GM18951 (cell line): ENCODE results near the gene HAGHL.

Experiments used
- POLR2A ChIP-seq: IDR thresholded peaks from 4 replicates; pipeline ENCODE4 v1.6.1; 2011; ENCODE audit warnings: mild to moderate bottlenecking; ENCODE audit not compliant: insufficient read length, insufficient read depth; ENCODE audit errors: extremely low read depth
- in situ Hi-C: fragments of 300-500 bp; cut with MboI; formaldehyde crosslinking; loops from one replicate; pipeline ENCODE4 v1.12.0; 2022; ENCODE audit warnings: low sequenced_read_pairs, mixed read lengths, inconsistent platforms; ENCODE audit not compliant: unreplicated experiment

Gene HAGHL

DNA sequence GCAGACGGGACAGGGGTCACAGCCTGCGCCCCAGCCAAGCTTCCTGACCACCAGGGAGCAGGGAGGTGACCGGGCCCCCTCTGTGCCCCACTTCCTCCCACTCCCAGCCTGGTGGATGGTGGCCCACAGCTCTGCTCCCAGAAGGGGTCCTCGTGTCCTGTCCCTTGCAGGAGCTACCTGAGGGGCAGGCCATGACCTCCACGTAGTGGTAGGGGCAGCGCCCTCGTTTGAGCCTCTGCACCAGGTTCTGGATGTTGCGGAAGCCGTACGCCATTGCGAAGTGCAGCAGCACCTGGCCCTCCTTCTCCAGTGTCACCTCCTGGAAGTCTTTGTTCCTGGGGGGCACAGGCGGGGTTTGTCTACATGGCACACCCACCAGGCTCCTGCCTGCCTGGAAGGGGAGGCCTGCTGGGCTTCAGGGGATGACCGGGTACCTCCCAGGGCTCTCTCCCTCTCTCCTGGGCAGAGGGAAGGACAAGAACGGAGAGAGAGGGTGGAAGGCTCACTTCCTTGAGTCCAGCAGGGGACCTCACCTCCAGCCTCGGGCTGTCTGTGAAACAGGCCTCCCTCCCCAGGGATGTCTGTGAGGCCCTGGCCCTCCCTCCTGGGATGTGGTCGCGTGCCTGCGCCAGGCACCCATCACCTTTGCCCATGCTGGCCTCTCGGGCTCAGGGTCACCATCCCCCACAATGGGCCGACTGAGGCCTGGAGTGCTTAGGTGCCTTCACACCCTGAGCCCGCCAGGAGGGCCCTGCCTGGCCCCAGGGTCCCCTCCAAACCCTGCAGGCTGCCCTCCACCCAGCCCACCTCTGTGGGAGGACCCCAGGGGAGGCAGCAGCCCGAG is 4.0 kb downstream of the HAGHL start:
- TF ChIP-seq POLR2A, result no peak
- in situ Hi-C loops, result no loop called here

DNA sequence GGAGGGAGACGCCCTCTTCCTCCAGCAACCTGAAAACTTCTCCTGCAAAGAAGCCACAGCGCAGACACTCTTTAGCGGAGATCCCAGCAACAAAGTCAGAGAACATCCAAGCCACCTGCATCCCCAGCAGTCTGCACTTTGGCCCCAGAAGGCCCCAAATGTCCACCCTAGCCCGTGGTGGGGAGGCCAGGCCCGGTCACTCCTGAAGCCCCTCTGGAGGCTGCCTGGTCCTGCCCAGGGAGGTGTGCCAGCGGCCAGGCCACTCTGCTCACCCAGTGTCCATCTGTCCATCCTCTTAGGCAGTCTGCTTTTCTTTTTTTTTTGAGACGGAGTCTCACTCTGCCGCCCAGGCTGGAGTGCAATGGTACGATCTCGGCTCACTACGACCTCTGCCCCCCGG is 5.4 kb downstream of the HAGHL start:
- in situ Hi-C loops, result no loop called here
- no peak for TF ChIP-seq POLR2A

DNA sequence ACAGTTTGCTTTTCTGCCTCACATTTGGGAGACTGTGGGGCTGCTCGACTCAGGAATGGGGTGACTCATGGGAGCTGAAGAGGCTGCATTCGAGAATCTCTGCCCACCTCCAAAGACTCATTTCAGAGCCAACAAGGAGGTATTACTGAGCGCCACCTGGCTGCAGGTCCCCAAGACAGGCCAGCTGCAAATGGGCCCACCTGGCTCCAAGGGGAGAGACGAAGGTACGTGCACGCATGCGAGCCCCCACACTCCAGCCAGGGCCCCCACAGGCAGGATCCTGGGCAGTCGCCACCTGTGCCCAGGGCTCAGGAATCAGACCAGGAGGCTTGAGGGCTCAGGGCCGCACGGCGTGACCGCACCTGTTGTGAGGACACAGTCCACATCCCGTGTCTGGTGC is 6.0 kb downstream of the HAGHL start:
- TF ChIP-seq POLR2A, result no peak
- in situ Hi-C loops, result no loop called here

DNA sequence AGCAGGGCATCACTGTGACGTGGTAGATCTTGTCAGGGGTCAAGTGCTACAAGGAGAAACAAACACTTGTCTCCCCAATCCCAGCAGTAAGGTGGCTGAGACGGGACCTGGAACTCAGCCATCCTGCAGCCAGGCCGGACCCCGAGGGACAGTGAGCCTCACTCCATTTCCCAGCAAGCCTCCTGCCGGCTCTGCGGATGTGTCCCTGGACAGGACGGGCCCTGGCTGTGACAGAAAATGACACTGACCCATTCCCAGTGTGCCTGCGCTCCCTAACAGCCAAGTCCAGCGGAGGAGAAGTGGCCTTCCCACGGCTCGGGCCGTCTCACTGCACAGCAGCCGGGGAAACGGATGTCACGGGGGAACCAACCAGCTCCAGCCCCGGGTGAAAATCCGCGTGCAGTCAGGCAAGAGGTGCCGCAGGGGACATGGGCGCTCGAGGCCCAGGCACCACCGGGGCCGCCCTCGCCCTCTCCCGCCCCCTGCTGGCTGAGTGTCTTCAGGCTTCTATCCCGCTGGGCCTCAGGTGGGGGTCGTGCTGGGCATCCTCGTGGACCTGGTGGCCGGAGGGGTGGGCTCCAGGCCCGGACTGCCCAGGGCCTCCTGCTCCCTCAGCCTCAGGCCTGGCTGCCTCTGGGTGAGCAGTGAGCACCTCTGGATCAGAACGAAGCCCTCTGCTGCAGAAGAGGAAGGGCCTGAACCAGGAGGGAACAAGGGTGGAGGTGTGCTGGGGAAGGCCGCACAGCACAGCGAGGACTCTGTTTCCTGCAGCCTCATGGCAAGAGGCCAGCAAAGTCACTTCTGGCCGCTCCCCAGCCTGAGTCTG is 6.7 kb downstream of the HAGHL start:
- in situ Hi-C loops, result no loop called here
- no peak for TF ChIP-seq POLR2A

DNA sequence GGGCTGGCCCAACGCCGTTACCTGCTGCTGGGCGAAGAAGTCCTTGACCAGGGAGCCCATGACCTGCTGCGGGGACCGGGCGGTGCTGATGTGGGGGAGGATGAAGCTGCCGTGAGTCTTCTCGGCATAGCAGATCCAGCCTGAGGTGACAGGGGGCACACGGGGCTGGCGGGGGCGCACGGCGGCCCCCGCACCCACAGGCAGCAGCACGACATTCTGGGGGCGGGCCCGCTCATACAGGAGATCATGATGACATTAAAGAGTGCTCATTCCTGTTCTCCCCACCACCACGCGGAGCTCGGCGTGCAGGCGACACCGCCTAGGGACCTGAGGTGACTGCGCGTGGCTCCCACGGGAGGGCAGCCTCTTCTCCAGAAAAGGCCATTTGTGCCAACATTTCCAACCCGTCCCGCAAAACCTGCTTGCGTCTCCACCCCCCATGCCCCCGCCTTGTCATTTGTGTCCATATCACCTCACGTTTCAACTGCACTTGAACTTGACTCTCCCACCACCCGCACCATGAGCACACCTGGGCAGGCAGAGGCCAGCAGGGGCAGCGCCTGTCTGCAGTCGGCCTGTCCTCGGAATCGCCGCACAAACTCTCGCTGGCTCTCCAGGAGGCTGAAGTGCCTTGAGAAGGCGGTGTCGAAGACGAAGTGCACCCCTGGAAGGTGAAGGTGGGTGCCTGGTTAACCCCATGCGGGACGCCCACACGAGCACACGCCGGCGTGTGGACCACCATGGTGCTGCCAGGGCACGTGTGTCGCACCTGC is 7.5 kb downstream of the HAGHL start:
- TF ChIP-seq POLR2A, result no peak
- in situ Hi-C loops, result no loop called here

DNA sequence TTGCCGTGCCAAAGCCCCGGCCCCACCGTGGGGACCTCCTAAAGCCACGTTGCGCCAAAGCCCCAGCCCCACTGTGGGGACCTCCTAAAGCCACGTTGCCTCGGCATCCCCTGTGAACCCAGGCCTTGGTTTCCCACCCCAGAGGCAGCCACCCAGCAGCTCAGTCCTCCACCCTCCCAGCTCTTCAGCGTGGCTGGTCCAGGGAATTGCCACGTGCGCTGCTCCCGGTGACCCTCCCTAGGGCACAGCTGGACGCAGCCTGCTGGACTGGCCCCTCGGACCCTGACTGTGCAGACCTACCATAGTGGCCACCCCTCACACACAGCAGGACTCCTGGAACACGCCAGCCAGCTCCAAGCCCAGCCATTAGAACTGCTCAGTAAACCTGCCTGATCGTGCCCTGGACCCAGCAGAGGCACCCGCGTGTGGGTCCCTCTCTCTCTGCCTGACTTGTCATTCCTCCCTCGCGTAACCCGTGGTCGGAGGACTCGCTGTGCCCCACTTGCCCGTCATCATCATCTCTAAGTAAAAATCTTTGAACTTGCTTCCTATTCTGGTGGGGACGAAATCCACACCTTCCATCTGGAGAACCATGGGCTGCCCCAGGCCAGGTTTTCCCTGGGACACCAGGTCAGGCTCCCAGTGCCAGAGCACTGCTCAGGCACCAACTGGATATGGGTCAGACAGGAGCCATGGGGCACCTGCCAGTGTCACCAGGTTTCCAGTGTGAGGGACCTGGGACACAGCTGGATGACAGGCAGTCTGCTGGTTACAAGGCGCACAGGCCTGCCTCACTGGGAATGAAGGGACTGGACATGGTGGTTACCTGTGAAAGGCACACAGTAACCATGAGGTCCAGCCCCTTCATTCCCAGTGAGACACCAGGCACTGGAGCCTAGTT is 8.3 kb downstream of the HAGHL start:
- in situ Hi-C loops, result no loop called here
- no peak for TF ChIP-seq POLR2A

DNA sequence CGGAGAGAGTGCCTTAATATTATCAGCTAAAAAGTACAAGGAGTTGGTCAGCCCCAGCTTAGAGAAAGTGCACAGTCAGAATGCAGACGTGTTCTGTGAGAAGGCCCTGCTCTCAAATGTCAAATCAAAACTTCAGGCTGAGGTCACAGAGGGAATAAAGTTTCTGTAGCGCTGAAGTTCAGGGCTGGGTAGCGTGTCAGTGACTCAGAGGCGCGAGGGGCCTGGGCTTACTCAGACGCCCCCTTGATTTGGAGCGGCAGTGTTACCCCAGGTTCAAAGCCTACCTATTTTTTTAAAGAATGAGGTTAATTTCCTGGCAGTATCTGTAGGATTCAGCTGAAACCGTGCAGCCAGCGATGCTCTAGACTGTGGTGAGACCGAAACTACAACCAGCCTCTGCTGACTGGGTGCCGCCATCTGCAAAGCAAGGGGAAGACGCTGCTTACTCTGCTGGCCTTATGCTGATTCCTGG is 9.1 kb downstream of the HAGHL start:
- no peak for TF ChIP-seq POLR2A
- in situ Hi-C loops, result no loop called here

DNA sequence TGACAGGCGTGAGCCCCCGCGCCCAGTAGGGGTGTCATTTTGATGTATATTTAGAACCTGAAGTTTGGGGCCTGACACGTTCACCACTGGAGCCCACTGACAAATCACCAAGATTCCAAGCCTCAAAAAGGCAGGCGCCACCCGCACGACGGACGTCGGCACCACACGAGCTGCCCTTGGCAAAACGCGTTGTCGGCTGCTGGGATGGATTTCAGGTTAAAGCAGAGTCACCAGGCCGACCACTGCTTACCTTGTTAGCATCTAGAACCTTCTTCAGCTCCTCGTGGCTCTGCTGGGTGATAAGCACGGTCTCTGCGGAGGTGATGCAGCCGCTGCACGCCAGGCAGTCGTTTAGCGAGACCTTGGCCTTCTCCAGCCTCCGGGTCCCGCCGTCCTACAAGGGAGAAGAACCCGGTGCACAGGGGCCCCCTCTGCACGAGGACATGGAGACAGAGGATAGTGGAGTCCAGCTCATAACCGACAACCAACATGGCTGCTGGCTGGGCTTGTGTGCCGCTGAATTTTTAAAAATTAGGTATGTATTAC is 10.1 kb downstream of the HAGHL start:
- no peak for TF ChIP-seq POLR2A
- in situ Hi-C loops, result no loop called here

DNA sequence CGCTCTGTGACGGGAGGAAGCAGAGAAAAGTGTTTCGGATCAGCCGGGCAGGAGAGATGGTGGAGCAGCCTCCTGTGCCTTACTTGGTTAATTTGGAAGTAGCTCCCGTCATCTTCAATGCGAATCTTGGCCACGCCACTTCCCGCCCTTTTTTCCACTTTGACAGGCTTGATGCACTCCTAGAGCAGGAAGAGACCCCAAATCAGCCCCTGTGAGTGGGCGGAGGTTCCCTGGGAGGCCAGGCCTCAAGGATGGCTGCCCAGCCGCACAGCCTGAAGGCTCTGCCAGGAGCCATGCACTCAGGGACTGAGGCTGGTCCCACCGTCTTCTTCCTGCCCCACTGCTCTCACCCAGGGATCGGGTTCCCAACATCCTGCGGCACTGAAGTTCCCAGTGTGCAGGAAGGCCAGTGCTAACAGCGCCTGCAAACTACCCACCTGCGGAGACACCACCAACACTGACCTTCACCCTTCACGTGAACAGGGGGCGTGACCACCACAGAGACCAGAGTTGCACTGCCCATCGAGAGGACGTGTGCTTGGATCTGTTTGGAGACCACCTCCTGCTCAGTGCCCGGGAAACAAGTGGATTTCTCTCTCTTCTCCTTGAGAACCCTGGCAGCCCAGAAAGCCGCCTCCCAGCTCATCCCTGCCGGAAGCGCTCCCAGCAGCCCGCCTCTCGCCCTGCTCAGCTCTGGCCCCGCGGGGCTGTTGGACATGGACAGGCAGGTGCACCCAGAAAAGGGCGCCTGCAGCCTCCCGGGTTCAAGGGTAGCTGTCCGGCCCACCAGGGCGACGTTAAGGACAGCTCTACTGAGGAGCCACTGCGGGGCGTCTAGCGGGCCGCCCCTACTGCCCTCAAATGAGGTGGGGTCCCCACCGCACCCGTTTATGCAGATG is 12.9 kb downstream of the HAGHL start:
- TF ChIP-seq POLR2A, result no peak

DNA sequence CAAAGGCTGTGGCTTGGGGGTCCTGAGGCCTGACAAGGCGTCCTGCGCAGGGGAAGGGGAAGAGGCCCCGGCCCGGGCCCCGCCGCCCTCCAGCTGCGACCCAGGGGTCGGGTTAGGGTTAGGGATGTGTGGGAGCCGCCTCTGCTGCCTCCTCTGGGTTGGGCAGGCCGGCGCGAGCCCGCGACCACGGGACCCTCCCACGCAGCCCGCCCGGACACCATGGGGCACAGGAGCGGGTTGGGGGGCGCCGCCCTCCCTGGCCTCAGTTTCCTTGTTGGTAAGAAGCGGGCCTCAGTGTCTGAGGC is 13.5 kb downstream of the HAGHL start:
- TF ChIP-seq POLR2A, result no peak
- in situ Hi-C loops, result no loop called here

More for the DNA sequence above, 12.9 kb downstream of the HAGHL start:
- in situ Hi-C loops, result no loop called here

DNA sequence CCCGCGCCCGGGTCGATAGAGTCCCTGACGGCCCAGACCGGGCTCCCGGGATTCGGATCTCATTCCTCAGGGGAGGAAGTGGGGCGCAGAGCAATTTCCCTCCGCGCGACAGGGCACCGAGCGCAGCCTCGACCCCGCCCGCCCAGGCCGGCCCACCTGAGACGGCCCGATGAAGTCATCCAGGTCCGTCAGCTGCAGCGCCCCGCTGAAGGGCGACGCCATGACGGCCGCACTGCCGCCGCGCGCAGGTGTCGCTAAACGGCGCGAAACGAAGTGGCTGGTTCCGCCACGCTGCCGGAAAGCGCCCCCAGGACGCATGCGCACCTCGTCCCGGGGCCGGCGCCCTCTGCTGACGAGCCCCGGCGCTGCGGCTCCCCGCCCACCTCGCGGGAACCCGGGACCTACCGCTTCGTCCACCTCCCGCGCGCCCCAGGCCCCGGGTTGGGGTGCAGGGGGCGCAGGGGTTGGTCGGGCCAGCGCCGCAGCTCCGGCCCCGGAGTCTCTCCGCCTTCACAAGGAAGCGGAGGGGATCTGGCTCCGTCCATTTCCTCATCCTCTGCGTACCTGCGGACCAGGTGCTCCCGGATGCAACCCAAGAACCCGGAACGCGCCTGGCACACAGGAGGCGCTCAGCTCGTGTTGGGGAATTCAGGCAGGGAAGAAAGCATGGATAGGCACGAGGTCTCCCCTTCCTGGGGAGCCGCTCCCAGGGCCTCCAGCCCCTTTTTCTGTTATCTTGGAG is 14.0 kb downstream of the HAGHL start, which contains the start of gene CIAO3:
Gene CIAO3 (minus strand): TSS at position 234 of the 742 bp plus-strand sequence. CDS start 12 bp downstream, at position 222.
- peak; percentile 86 for TF ChIP-seq POLR2A
- in situ Hi-C loops, result no loop called here
